ENCODE data around the gene CENPS.

CENPS gene

GRCh38 chr1:10419351-10419750 lies 10.9 kb upstream of the CENPS start:
- ATAC-seq, result no peak
- TF ChIP-seq PPARA (CRISPR knock-in tag; IDR thresholded peaks at IDR 0.05; ENCODE audit: borderline replicate concordance) (no peak), OSR1 (CRISPR knock-in tag; IDR thresholded peaks at IDR 0.05) (no peak)

- TF ChIP-seq POU6F1 (CRISPR knock-in tag; IDR thresholded peaks at IDR 0.05; ENCODE audit: borderline replicate concordance, low read depth), result no peak
- TF ChIP-seq ARNTL (CRISPR knock-in tag; IDR thresholded peaks at IDR 0.05; ENCODE audit: borderline replicate concordance, low read depth), result no peak
- TF ChIP-seq, protein P1, sequence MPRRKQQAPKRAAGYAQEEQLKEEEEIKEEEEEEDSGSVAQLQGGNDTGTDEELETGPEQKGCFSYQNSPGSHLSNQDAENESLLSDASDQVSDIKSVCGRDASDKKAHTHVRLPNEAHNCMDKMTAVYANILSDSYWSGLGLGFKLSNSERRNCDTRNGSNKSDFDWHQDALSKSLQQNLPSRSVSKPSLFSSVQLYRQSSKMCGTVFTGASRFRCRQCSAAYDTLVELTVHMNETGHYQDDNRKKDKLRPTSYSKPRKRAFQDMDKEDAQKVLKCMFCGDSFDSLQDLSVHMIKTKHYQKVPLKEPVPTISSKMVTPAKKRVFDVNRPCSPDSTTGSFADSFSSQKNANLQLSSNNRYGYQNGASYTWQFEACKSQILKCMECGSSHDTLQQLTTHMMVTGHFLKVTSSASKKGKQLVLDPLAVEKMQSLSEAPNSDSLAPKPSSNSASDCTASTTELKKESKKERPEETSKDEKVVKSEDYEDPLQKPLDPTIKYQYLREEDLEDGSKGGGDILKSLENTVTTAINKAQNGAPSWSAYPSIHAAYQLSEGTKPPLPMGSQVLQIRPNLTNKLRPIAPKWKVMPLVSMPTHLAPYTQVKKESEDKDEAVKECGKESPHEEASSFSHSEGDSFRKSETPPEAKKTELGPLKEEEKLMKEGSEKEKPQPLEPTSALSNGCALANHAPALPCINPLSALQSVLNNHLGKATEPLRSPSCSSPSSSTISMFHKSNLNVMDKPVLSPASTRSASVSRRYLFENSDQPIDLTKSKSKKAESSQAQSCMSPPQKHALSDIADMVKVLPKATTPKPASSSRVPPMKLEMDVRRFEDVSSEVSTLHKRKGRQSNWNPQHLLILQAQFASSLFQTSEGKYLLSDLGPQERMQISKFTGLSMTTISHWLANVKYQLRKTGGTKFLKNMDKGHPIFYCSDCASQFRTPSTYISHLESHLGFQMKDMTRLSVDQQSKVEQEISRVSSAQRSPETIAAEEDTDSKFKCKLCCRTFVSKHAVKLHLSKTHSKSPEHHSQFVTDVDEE (CRISPR knock-in tag; IDR thresholded peaks at IDR 0.05), result no peak
- TF ChIP-seq SNAI2 (CRISPR knock-in tag; IDR thresholded peaks at IDR 0.05), result no peak
- no peak for TF ChIP-seq CSDC2 (CRISPR knock-in tag; IDR thresholded peaks at IDR 0.05)
- no peak for TF ChIP-seq ISL1 (CRISPR knock-in tag; IDR thresholded peaks at IDR 0.05)
- TF ChIP-seq CREB5 (CRISPR knock-in tag; IDR thresholded peaks at IDR 0.05; ENCODE audit: low read depth), result no peak
- no peak for TF ChIP-seq TOX (CRISPR knock-in tag; IDR thresholded peaks at IDR 0.05; ENCODE audit: borderline replicate concordance)
- no peak for TF ChIP-seq ZNF565 (CRISPR knock-in tag; conservative IDR thresholded peaks at IDR 0.05; ENCODE audit: low read depth)
- no peak for TF ChIP-seq ZFP30 (CRISPR knock-in tag; IDR thresholded peaks at IDR 0.05)
- no peak for TF ChIP-seq PPARA (CRISPR knock-in tag; IDR thresholded peaks at IDR 0.05; ENCODE audit: borderline replicate concordance)
- TF ChIP-seq ESRRG (CRISPR knock-in tag; IDR thresholded peaks at IDR 0.05), result no peak
- TF ChIP-seq CSRNP3 (CRISPR knock-in tag; IDR thresholded peaks at IDR 0.05), result no peak
- TF ChIP-seq, protein P2, sequence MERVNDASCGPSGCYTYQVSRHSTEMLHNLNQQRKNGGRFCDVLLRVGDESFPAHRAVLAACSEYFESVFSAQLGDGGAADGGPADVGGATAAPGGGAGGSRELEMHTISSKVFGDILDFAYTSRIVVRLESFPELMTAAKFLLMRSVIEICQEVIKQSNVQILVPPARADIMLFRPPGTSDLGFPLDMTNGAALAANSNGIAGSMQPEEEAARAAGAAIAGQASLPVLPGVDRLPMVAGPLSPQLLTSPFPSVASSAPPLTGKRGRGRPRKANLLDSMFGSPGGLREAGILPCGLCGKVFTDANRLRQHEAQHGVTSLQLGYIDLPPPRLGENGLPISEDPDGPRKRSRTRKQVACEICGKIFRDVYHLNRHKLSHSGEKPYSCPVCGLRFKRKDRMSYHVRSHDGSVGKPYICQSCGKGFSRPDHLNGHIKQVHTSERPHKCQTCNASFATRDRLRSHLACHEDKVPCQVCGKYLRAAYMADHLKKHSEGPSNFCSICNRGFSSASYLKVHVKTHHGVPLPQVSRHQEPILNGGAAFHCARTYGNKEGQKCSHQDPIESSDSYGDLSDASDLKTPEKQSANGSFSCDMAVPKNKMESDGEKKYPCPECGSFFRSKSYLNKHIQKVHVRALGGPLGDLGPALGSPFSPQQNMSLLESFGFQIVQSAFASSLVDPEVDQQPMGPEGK (CRISPR knock-in tag; IDR thresholded peaks at IDR 0.05; ENCODE audit: borderline replicate concordance), result no peak
- TF ChIP-seq ZNF8 (CRISPR knock-in tag; IDR thresholded peaks at IDR 0.05), result no peak
- no peak; the same call in 2 of the 3 replicates for ATAC-seq
Observed at GRCh38 chr1:10421637-10422036, 8.6 kb upstream of the CENPS start.

GRCh38 chr1:10424034-10424433 lies 6.2 kb upstream of the CENPS start:
- TF ChIP-seq TCF4 (CRISPR knock-in tag; IDR thresholded peaks at IDR 0.05; ENCODE audit: borderline replicate concordance) (no peak), ZNF565 (CRISPR knock-in tag; conservative IDR thresholded peaks at IDR 0.05; ENCODE audit: low read depth) (no peak), ZNF8 (CRISPR knock-in tag; IDR thresholded peaks at IDR 0.05) (no peak), OSR1 (CRISPR knock-in tag; IDR thresholded peaks at IDR 0.05) (no peak), ZFP3 (CRISPR knock-in tag; IDR thresholded peaks at IDR 0.05) (no peak), PPARA (CRISPR knock-in tag; IDR thresholded peaks at IDR 0.05; ENCODE audit: borderline replicate concordance) (no peak), ARNTL (CRISPR knock-in tag; IDR thresholded peaks at IDR 0.05; ENCODE audit: borderline replicate concordance, low read depth) (no peak), CREB5 (CRISPR knock-in tag; IDR thresholded peaks at IDR 0.05; ENCODE audit: low read depth) (no peak), CSDC2 (CRISPR knock-in tag; IDR thresholded peaks at IDR 0.05) (no peak), TOX (CRISPR knock-in tag; IDR thresholded peaks at IDR 0.05; ENCODE audit: borderline replicate concordance) (no peak), ESRRG (CRISPR knock-in tag; IDR thresholded peaks at IDR 0.05) (no peak)
- TF ChIP-seq, protein P1 (CRISPR knock-in tag; IDR thresholded peaks at IDR 0.05), result no peak
- ATAC-seq, result no peak

All from SK-N-SH treated with all-trans-retinoic acid at 6 μM for 48 hours (cell line).